HG03175 (cell line): ENCODE data around the gene PTPRE.

Experiments
- ATAC-seq: cut with Tn5 transposase; IDR thresholded peaks from one replicate; pipeline ENCODE4 v1.9.1; 2021; ENCODE audit warnings: mild to moderate bottlenecking, moderate library complexity; ENCODE audit not compliant: unreplicated experiment

PTPRE gene

GRCh38 chr10:127882801-127883459 is 24.0 kb upstream of the PTPRE start:
- ATAC-seq, result no peak

DNA sequence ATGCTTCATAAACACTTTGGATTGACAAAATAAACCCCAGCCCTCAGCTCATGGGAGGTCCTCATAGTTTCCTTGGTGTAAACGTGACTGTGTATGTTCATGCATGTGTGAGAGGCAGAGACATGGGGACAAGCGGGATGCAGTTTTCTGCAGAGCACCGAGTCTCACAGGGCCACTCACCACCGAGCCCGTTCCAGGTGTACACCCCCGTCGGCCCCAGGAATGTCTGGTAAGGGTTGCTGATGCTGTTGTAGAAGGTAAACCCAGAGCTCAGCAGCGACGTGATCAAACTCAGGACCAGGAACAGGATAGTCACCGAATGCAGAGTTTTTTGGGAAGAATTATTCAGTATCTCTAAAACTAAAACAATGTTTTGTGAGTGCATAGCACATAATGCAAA is 23.4 kb upstream of the PTPRE start:
- ATAC-seq, result no peak

- no peak for ATAC-seq
Measured at GRCh38 chr10:127884501-127884900, 22.4 kb upstream of the PTPRE start.

- no peak for ATAC-seq
Measured at GRCh38 chr10:127886371-127887051, 20.4 kb upstream of the PTPRE start.

- no peak for ATAC-seq
Measured at GRCh38 chr10:127887541-127888415, 19.1 kb upstream of the PTPRE start.

DNA sequence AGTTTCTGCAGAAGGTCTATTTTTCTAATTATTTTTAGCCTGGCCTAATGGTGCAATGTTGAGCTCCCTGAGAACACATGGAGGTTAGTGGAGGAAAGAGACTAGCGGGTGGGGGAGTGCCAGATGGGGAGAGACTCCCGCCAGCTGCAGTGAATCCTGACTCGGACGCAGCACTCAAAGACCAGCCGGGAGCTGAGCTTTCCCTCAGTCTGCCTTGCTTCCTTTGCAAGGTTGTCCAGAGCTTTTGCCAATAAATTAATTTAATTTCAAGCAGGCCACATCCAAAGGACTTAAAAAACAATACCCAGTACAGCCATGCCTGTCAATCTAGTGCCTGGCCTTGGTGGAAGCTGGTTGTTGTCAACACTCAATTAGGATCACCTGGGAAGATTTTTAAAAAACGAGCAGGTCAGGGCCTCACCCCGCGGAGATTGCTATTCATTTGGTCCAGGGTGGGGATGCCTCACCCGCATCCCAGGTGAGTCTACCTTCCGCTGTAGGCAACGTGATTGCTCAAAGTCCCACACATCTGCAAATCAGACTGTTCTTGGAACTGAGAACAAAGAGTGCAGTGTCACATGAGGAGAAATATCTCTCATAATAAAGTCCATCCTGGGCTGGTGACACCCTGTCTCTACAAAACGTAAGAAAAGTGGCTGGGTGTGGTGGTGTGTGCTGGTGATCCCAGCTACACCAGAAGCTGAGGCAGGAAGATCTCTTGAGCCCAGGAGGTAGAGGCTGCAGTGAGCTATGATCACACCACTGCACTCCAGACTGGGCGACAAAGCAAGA is 18.2 kb upstream of the PTPRE start:
- no peak for ATAC-seq

- no peak for ATAC-seq
Measured at GRCh38 chr10:127889605-127890195, 17.2 kb upstream of the PTPRE start.

- no peak for ATAC-seq
Measured at GRCh38 chr10:127890216-127890615, 16.7 kb upstream of the PTPRE start.

DNA sequence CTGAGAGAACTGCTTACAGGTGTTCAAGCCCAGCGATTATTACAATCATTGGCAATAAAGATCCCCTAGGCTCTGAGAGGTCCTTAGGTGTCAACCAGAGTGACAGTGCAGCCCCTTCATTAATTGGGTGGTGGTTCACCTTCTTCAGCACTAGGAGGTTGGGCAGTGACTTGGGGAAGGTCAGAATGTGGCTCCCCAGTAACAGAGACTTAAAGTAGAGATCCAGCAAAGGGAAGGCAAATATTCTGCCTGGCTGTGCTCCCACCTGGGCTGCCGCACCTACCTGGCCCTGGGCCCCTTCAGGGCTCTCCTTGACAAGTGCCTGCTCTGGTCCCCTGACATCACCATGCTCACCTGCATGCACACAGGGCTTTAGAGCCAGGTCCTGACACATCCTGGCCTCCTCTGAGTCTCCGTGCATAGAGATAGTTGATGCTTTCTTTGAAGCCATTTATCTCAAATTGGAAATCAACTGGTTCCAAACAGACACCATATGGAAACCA is 16.0 kb upstream of the PTPRE start:
- no peak for ATAC-seq

- no peak for ATAC-seq
Measured at GRCh38 chr10:127892743-127893142, 14.2 kb upstream of the PTPRE start, which contains the start of gene CLRN3. CLRN3 (minus strand) TSS chr10:127892941; CDS start chr10:127892784, 157 bp downstream.

DNA sequence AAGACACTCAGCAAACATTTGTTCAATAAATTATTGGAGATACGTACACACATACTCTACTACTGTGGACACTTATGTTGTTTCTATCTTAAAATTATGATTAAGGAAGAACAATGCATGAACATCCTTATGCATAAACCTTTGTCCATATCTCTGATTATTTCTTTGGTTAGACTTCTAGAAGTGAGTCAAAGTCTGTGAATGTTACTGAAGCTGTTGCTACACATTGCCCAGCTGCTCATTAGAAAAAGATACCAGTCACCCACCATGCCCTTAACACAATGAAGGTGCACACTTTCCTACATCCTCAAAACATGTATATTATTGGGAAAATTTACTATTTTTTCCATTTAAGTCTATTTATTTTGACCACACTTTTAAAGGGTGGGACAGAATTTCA is 12.8 kb upstream of the PTPRE start:
- ATAC-seq, result no peak

GRCh38 chr10:127896590-127896989 is 10.3 kb upstream of the PTPRE start:
- ATAC-seq, result no peak

DNA sequence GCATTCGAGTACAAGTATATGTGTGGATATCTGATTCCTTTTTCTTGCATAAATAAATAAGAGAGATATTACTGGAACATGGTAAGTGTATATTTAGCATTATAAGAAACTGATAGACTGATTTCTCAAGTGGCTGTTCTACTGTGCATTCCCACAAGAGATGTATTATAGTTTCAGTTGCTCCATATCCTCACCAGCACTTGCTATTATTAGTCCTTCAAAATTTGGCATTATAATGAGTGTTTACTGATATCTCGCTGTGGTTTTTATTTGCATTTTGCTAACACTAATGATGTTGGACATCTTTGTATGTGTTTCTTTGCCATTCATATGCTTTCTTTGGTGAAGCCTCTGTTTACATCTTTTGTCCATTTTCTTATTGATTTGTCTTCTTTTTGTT is 9.7 kb upstream of the PTPRE start:
- ATAC-seq, result no peak

- no peak for ATAC-seq
Measured at GRCh38 chr10:127899766-127900387, 7.0 kb upstream of the PTPRE start.

GRCh38 chr10:127903789-127904188 is 3.1 kb upstream of the PTPRE start:
- ATAC-seq, result no peak

- ATAC-seq, result no peak
Measured at GRCh38 chr10:127904311-127905000, 2.4 kb upstream of the PTPRE start.

DNA sequence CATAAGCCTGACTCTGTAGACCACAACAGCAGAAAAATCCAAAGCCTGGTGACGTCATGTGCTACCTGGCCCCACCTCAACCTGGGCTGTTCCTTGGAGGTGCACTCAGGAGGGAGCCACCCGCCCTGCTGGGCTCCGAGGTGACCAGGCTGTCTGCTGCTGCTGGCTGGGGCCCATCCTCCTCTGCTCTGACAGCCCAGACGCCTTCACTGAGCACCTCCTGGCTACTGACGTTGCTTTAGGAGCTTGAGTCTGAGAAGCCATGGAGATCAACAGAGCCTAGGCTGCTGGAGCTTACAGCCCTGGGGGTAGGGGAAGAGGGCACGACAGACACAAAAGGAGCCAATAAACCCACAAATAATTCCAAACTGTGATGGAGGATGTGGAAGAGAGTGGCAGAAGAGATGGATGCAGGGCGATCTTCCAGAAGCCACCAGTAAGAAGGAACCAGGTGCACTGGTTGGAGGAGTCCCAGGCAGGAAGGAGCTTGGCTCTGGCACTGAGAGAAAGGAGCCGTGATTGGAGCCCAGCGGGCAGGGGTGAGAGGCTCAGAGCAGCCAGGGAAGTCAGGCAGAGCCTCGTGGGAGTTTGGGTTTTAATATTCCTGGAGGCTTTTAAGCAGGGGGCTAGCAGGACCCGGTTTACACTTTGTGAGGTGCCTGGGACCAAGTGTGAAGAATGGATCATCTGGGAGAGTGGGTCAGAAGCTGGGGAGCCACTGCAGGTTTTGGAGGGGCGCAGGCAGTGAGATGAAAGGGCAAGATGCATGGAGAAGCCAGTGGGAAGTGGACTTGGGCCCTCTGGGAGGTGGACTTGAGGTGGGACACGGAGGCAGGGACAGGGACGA is 1.7 kb upstream of the PTPRE start:
- no peak for ATAC-seq

GRCh38 chr10:127905848-127906261 is 1.0 kb upstream of the PTPRE start:
- no peak for ATAC-seq
